Right renal pelvis (tissue), 4 donors: ENCODE measurements around the gene TP53AIP1. TPM values are rescaled to one million over a fixed set of nuclear protein-coding genes. Genes with fewer than 3 reads are reported as not detected.
"Not testable (repeated sequence)": the region's sequence is repeated elsewhere in the genome, so short reads cannot be mapped to it uniquely, and the experiment has no call there.

Experiments used
- DNase-seq, 4 donors: peaks; one replicate each; pipeline ENCODE4 v3.0.0-alpha.2; 2013; ENCODE audit warnings: low read depth in 4 of 4, low spot score in 3 of 4, missing footprints in 1 of 4
- polyA plus RNA-seq, 4 donors: library from polyadenylated mRNA; unstranded; fragments of 120-200 nt; gene quantifications; one replicate each; pipeline ENCODE4 v1.2.1, GENCODE V29; 2013; ENCODE audit not compliant: insufficient read length in 4 of 4

TP53AIP1 gene
- polyA plus RNA-seq, 4 donors: 0.87 to 1.4 (median 1.3) TPM

GRCh38 chr11:128926437-128927107 is 16.1 kb downstream of the TP53AIP1 start:
- DNase-seq: no peak

- DNase-seq: no peak
These were observed 16.7 kb downstream of the TP53AIP1 start for GRCh38 chr11:128926000-128926399.

- DNase-seq: no peak
These were observed 17.4 kb downstream of the TP53AIP1 start for GRCh38 chr11:128925250-128925600.

- no peak for DNase-seq
These were observed 18.0 kb downstream of the TP53AIP1 start for GRCh38 chr11:128924510-128925249.

- DNase-seq: no peak
These were observed 18.6 kb downstream of the TP53AIP1 start for GRCh38 chr11:128924104-128924503.

GRCh38 chr11:128921793-128922192 is 20.9 kb downstream of the TP53AIP1 start:
- no peak for DNase-seq

- no peak for DNase-seq
These were observed 22.0 kb downstream of the TP53AIP1 start for GRCh38 chr11:128920666-128921065.

GRCh38 chr11:128919635-128920034 is 23.0 kb downstream of the TP53AIP1 start:
- not testable (repeated sequence) for DNase-seq

GRCh38 chr11:128919216-128919615 is 23.5 kb downstream of the TP53AIP1 start:
- no peak for DNase-seq

- DNase-seq: no peak
These were observed 25.4 kb downstream of the TP53AIP1 start for GRCh38 chr11:128917144-128917724.

GRCh38 chr11:128916681-128917080 is 26.0 kb downstream of the TP53AIP1 start:
- DNase-seq: no peak

GRCh38 chr11:128916037-128916572 is 26.6 kb downstream of the TP53AIP1 start:
- no peak for DNase-seq

GRCh38 chr11:128915149-128915521 is 27.5 kb downstream of the TP53AIP1 start:
- no peak for DNase-seq

- DNase-seq: no peak
These were observed 28.2 kb downstream of the TP53AIP1 start for GRCh38 chr11:128914216-128915148.

GRCh38 chr11:128913806-128914205 is 28.9 kb downstream of the TP53AIP1 start:
- no peak for DNase-seq

GRCh38 chr11:128911701-128912100 is 31.0 kb downstream of the TP53AIP1 start:
- DNase-seq: no peak

- DNase-seq: no peak
These were observed 31.4 kb downstream of the TP53AIP1 start for GRCh38 chr11:128911239-128911638.

GRCh38 chr11:128910576-128910975 is 32.1 kb downstream of the TP53AIP1 start:
- no peak for DNase-seq

GRCh38 chr11:128909438-128910125 is 33.1 kb downstream of the TP53AIP1 start:
- DNase-seq: no peak
